HepG2 (cell line): ENCODE measurements around the gene SOX12. TPM values are rescaled to one million over a fixed set of nuclear protein-coding genes. Genes with fewer than 3 reads are reported as not detected.

Experiments
- AGO1 ChIP-seq: fragments of 200-400 bp; formaldehyde crosslinking; IDR thresholded peaks from 2 replicates; pipeline ENCODE4 v1.6.1; 2017; ENCODE audit warnings: mild to moderate bottlenecking, low read depth, low read length, moderate library complexity; ENCODE audit not compliant: poor library complexity, severe bottlenecking
- FOXP4 ChIP-seq: sonication (generic); formaldehyde crosslinking; IDR thresholded peaks from 2 replicates; pipeline ENCODE4 v1.4.0; 2020; ENCODE audit warnings: missing genetic modification reagents
- GLI4 ChIP-seq: sonication (generic); formaldehyde crosslinking; IDR thresholded peaks from 2 replicates; pipeline ENCODE4 v1.5.1; 2020; ENCODE audit warnings: missing genetic modification reagents, mild to moderate bottlenecking, moderate library complexity, borderline replicate concordance
- HMGA1 ChIP-seq: sonication (generic); formaldehyde crosslinking; conservative IDR thresholded peaks from 2 replicates; pipeline ENCODE4 v1.4.0; 2020; ENCODE audit warnings: missing genetic modification reagents
- HOXA3 ChIP-seq: sonication (generic); formaldehyde crosslinking; IDR thresholded peaks from 2 replicates; pipeline ENCODE4 v1.5.0; 2020; ENCODE audit warnings: missing genetic modification reagents
- ISL2 ChIP-seq: sonication (generic); formaldehyde crosslinking; IDR thresholded peaks from 2 replicates; pipeline ENCODE4 v1.5.0; 2020; ENCODE audit warnings: missing genetic modification reagents
- MAX ChIP-seq: IDR thresholded peaks from 2 replicates; pipeline ENCODE4 v1.6.1; 2012; ENCODE audit warnings: inconsistent platforms
- MTF2 ChIP-seq: sonication (generic); formaldehyde crosslinking; IDR thresholded peaks from 2 replicates; pipeline ENCODE4 v1.5.0; 2020; ENCODE audit warnings: missing genetic modification reagents, borderline replicate concordance
- PRDM15 ChIP-seq: sonication (generic); formaldehyde crosslinking; IDR thresholded peaks from 2 replicates; pipeline ENCODE4 v1.4.0; 2020; ENCODE audit warnings: missing genetic modification reagents
- RFXAP ChIP-seq: sonication (generic); formaldehyde crosslinking; IDR thresholded peaks from 2 replicates; pipeline ENCODE4 v1.4.0; 2020; ENCODE audit warnings: missing genetic modification reagents, borderline replicate concordance
- SAP130 ChIP-seq: IDR thresholded peaks from 2 replicates; pipeline ENCODE4 v1.6.1; 2016; ENCODE audit warnings: low read depth
- SCMH1 ChIP-seq: sonication (generic); formaldehyde crosslinking; IDR thresholded peaks from 2 replicates; pipeline ENCODE4 v1.9.0; 2021; ENCODE audit warnings: missing genetic modification reagents, mild to moderate bottlenecking, borderline replicate concordance
- SOX13 ChIP-seq, 3 experiments: fragments of 450-650 bp in 1 of 3; sonication (generic) in 1 of 3; formaldehyde crosslinking in 1 of 3; IDR thresholded peaks in 2 of 3; conservative IDR thresholded peaks in 1 of 3; 2 replicates each; pipeline versions ENCODE4 v1.5.0 to v1.6.1; 2016 to 2020; ENCODE audit warnings: antibody characterized with exemption in 1 of 3, mild to moderate bottlenecking in 1 of 3, missing compliant biosample characterization in 1 of 3, missing genetic modification reagents in 1 of 3, moderate library complexity in 1 of 3
- TOE1 ChIP-seq: sonication (generic); formaldehyde crosslinking; IDR thresholded peaks from 2 replicates; pipeline ENCODE4 v1.4.0; 2020; ENCODE audit warnings: mild to moderate bottlenecking, missing genetic modification reagents
- ZNF12 ChIP-seq: sonication (generic); formaldehyde crosslinking; IDR thresholded peaks from 2 replicates; pipeline ENCODE4 v1.5.0; 2020; ENCODE audit warnings: missing genetic modification reagents
- ZNF572 ChIP-seq: sonication (generic); formaldehyde crosslinking; IDR thresholded peaks from 2 replicates; pipeline ENCODE4 v1.5.1; 2020; ENCODE audit warnings: mild to moderate bottlenecking, missing genetic modification reagents
- ZNF574 ChIP-seq: sonication (generic); formaldehyde crosslinking; IDR thresholded peaks from 2 replicates; pipeline ENCODE4 v1.4.0; 2020; ENCODE audit warnings: missing genetic modification reagents
- ZNF768 ChIP-seq: sonication (generic); formaldehyde crosslinking; IDR thresholded peaks from 2 replicates; pipeline ENCODE4 v1.4.0; 2020; ENCODE audit warnings: missing genetic modification reagents
- polyA plus RNA-seq, 8 experiments: library from polyadenylated mRNA; depleted of rRNA in 3 of 8; stranded (reverse) in 7 of 8; unstranded in 1 of 8; fragments of >200 nt; fragmentation: Illumina TruSeq in 4 of 8; extraction: Trizol in 4 of 8; gene quantifications; 2 replicates each; pipeline versions ENCODE4 v1.2.1 to v1.2.3, GENCODE V29; 2011 to 2016; ENCODE audit warnings: low read depth in 4 of 8, missing spikeins in 1 of 8, mixed read lengths in 1 of 8; ENCODE audit not compliant: insufficient read depth in 1 of 8
- total RNA-seq, 5 experiments: library from RNA; depleted of rRNA; stranded (reverse); fragments of >200 nt; fragmentation: Illumina TruSeq; extraction: Trizol; gene quantifications; 2 replicates each; pipeline ENCODE4 v1.2.3, GENCODE V29; 2016; ENCODE audit warnings: low read depth in 1 of 5

Gene SOX12
- total and polyA plus RNA-seq, 2 of the 13 experiments (the other 11 are each of a cell fraction or from before 2014, with no cell fraction given): 10.0 to 18.7 TPM

GRCh38 chr20:348972-349841 lies 23.9 kb downstream of the SOX12 start (continued):
- TF ChIP-seq FOXP4 (CRISPR knock-in tag) (peak; percentile 88), ISL2 (CRISPR knock-in tag) (peak; percentile 66; the same call in 1 of the 2 replicates), HMGA1 (CRISPR knock-in tag) (no peak), MAX (peak; percentile 70), HOXA3 (CRISPR knock-in tag) (peak; percentile 83), ZNF768 (CRISPR knock-in tag) (0 out of 2 replicates have a peak, but pooled peaks have one; percentile 46), ZNF574 (peak; percentile 79), SCMH1 (no peak), AGO1 (no peak), MTF2 (no peak), GLI4 (CRISPR knock-in tag) (0 out of 2 replicates have a peak, but pooled peaks have one; percentile 12), ZNF12 (no peak), PRDM15 (CRISPR knock-in tag) (peak; percentile 86), SOX13 (IDR thresholded peaks at IDR 0.05) (no peak), SOX13 (CRISPR knock-in tag; conservative IDR thresholded peaks at IDR 0.05 in 1 of 2, IDR thresholded peaks at IDR 0.05 in 1 of 2) (peak in 1 of 2 experiments; percentile 46; a peak in 1 of 4 replicates), SAP130 (CRISPR knock-in tag) (peak; percentile 80), RFXAP (peak; percentile 56; the same call in 1 of the 2 replicates), ZNF572 (CRISPR knock-in tag) (peak; percentile 88; the same call in 1 of the 2 replicates), TOE1 (CRISPR knock-in tag) (no peak)
